ENCODE results near the gene CLDN8. TPM values are rescaled to one million over a fixed set of nuclear protein-coding genes. Genes with fewer than 3 reads are reported as not detected.

CLDN8 gene
- total RNA-seq, result not detected in 2 replicates

GRCh38 chr21:30216041-30216723 is at the start of gene CLDN8:
Gene CLDN8 (minus strand): TSS chr21:30216097. CDS start chr21:30215925, 172 bp downstream.

GRCh38 chr21:30166705-30167104 is 49.2 kb downstream of the CLDN8 start, which contains the start of gene CLDN17:
Gene CLDN17 (minus strand): TSS chr21:30166805. CDS start chr21:30166617, 188 bp downstream.

Other genes starting within 250 kb of the CLDN8 start
- gene CLDN17, start 49.3 kb downstream of the CLDN8 start, total RNA-seq, result not detected in 2 replicates
- not detected in 2 replicates for gene KRTAP24-1, start 66.9 kb upstream of the CLDN8 start, total RNA-seq
- gene KRTAP25-1, start 73.4 kb upstream of the CLDN8 start, total RNA-seq, result not detected in 2 replicates
- gene KRTAP26-1, start 104.2 kb upstream of the CLDN8 start, total RNA-seq, result not detected in 2 replicates
- gene KRTAP27-1, start 121.6 kb upstream of the CLDN8 start, total RNA-seq, result not detected in 2 replicates
- not detected in 2 replicates for gene KRTAP23-1, start 132.5 kb upstream of the CLDN8 start, total RNA-seq
- gene KRTAP13-2, start 156.2 kb upstream of the CLDN8 start, total RNA-seq, result not detected in 2 replicates
- gene KRTAP13-1, start 179.9 kb upstream of the CLDN8 start, total RNA-seq, result not detected in 2 replicates
- gene KRTAP13-3, start 209.8 kb upstream of the CLDN8 start, total RNA-seq, result not detected in 2 replicates
- gene KRTAP13-4, start 214.1 kb upstream of the CLDN8 start, total RNA-seq, result not detected in 2 replicates
- gene KRTAP15-1, start 224.2 kb upstream of the CLDN8 start, total RNA-seq, result not detected in 2 replicates

Data from thoracic aorta endothelial cell (primary cell).